Transverse colon (tissue), 4 donors: ENCODE results near the gene RBL1. TPM values are rescaled to one million over a fixed set of nuclear protein-coding genes. Genes with fewer than 3 reads are reported as not detected.
"Not testable (repeated sequence)": the region's sequence is repeated elsewhere in the genome, so short reads cannot be mapped to it uniquely, and the experiment has no call there.

Experiments used
- DNase-seq: peaks from one replicate; pipeline ENCODE4 v3.0.0-alpha.2; 2019
- H3K27ac ChIP-seq, 4 donors: fragments of 200-600 bp; sonication (generic); 2 replicates each; pipeline ENCODE4 v1.5.1; 2016 to 2018; ENCODE audit warnings: inconsistent platforms in 4 of 4
- H3K27me3 ChIP-seq: fragments of 200-600 bp; sonication (generic); 2 replicates; pipeline ENCODE4 v1.5.1; 2017; ENCODE audit warnings: inconsistent platforms
- H3K36me3 ChIP-seq, 4 donors: fragments of 200-600 bp; sonication (generic); 2 replicates each; pipeline ENCODE4 v1.5.1; 2017 to 2019; ENCODE audit warnings: inconsistent platforms in 4 of 4
- H3K4me1 ChIP-seq, 4 donors: fragments of 200-600 bp; sonication (generic); 2 replicates each; pipeline ENCODE4 v1.5.1; 2017 to 2020; ENCODE audit warnings: inconsistent platforms in 4 of 4
- H3K4me3 ChIP-seq, 4 donors: fragments of 200-600 bp; sonication (generic); 1 replicate in 1 of 4; 2 replicates in 3 of 4; pipeline versions ENCODE4 v1.5.1 to v1.6.1; 2017 to 2019; ENCODE audit warnings: inconsistent platforms in 4 of 4
- H3K9me3 ChIP-seq, 2 donors: fragments of 200-600 bp; sonication (generic); 2 replicates each; pipeline ENCODE4 v1.5.1; 2017 to 2019; ENCODE audit warnings: inconsistent platforms in 2 of 2
- CTCF ChIP-seq, 5 experiments: fragments of 200-600 bp in 3 of 5; fragments of 450-650 bp in 2 of 5; sonication (generic) in 3 of 5; IDR thresholded peaks; 1 replicate in 2 of 5; 2 replicates in 3 of 5; pipeline ENCODE4 v1.5.1; 2016 to 2017; ENCODE audit warnings: antibody characterized with exemption in 5 of 5, inconsistent platforms in 3 of 5, mild to moderate bottlenecking in 2 of 5, moderate library complexity in 1 of 5
- EP300 ChIP-seq: sonication (generic); formaldehyde crosslinking; IDR thresholded peaks from one replicate; pipeline ENCODE4 v1.6.1; 2017; ENCODE audit warnings: antibody characterized with exemption, low read depth
- POLR2A ChIP-seq: fragments of 450-650 bp; IDR thresholded peaks from one replicate; pipeline ENCODE4 v1.6.1; 2016; ENCODE audit warnings: antibody characterized with exemption, mild to moderate bottlenecking, moderate library complexity
- POLR2AphosphoS5 ChIP-seq, 3 donors: sonication (generic); formaldehyde crosslinking; IDR thresholded peaks; one replicate each; pipeline ENCODE4 v1.6.1; 2016; ENCODE audit warnings: antibody characterized with exemption in 3 of 3
- WGBS, 2 donors: methylation state at CpG; one replicate each; pipeline ENCODE4 v1.1.5; 2018; ENCODE audit warnings: low coverage in 1 of 2; 5-methylcytosine and 5-hydroxymethylcytosine counted together
- in situ Hi-C, 4 donors: fragments of 200-750 bp; cut with MboI; loops; one replicate each; pipeline versions ENCODE4 v1.15.0 to v1.15.1; 2017; ENCODE audit warnings: low sequenced_read_pairs in 3 of 4, low pct_ligation_motif_present in 1 of 4, low pct_unique_long_range_greater_than_20kb in 1 of 4
- intact Hi-C: fragments of 100-400 bp; cut with DNase I; formaldehyde crosslinking; loops from one replicate; pipeline ENCODE4 v1.15.1; 2023; ENCODE audit warnings: low total_unique reads
- total RNA-seq, 4 donors: library from RNA; depleted of rRNA; stranded (reverse); fragments of >200 nt; gene quantifications; one replicate each; pipeline ENCODE4 v1.1.0, GENCODE V29; 2016

Gene RBL1
- total RNA-seq, 4 donors from 2014 or later, result 1.5 to 11.6 (median 4.9) TPM

DNA sequence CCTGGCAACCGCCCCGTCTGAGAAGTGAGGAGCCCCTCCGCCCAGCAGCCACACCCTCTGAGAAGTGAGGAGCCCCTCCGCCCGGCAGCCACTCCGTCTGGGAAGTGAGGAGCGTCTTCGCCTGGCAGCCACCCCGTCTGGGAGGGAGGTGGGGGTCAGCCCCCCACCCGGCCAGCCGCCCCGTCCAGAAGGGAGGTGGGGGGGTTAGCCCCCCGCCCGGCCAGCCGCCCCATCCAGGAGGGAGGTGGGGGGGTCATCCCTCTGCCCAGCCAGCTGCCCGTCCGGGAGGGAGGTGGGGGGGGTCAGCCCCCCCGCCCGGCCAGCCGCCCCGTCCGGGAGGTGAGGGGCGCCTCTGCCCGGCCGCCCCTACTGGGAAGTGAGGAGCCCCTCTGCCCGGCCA lies 95.6 kb downstream of the RBL1 start:
- in situ Hi-C loops, intact Hi-C loops, H3K27me3 ChIP-seq, H3K9me3 ChIP-seq, DNase-seq, H3K4me3 ChIP-seq, H3K36me3 ChIP-seq, H3K4me1 ChIP-seq, H3K27ac ChIP-seq: not testable (repeated sequence)
- WGBS, 2 donors, result no CpG with 5 or more reads among the region's 26 CpGs

GRCh38 chr20:36998652-36999051 lies 97.1 kb downstream of the RBL1 start:
- H3K9me3 ChIP-seq, result no peaks in the 10 kb centered on the region
- in situ Hi-C loops, result no loop called here
- no peak overlapping the region for H3K27ac ChIP-seq
- H3K36me3 ChIP-seq, result no peaks in the 10 kb centered on the region
- no peaks in the 10 kb centered on the region for H3K4me1 ChIP-seq
- intact Hi-C loops, result no loop called here
- DNase-seq, result no peak
- WGBS, 2 donors, result 76 to 91% methylated on average over 7 of the region's 7 CpGs
- no peaks in the 10 kb centered on the region for H3K27me3 ChIP-seq
- TF ChIP-seq EP300, result no peak
- TF ChIP-seq POLR2AphosphoS5 (IDR thresholded peaks at IDR 0.05), result no peak
- no peak for TF ChIP-seq CTCF (IDR thresholded peaks at IDR 0.05)
- TF ChIP-seq POLR2A, result no peak
- H3K4me3 ChIP-seq, result no peak overlapping the region

- no peak for TF ChIP-seq POLR2AphosphoS5 (IDR thresholded peaks at IDR 0.05)
- Histone ChIP-seq H3K4me1 (no peaks in the 10 kb centered on the region), H3K27me3 (no peaks in the 10 kb centered on the region), H3K27ac (no peak overlapping the region), H3K9me3 (peaks cover 0 to 6% of the 10 kb centered on the region in 2 donors), H3K4me3 (no peak overlapping the region), H3K36me3 (no peaks in the 10 kb centered on the region)
- in situ Hi-C loops (no loop called here), intact Hi-C loops (no loop called here)
- 75 to 77% methylated on average over 1 of the region's 1 CpG for WGBS, 2 donors
- DNase-seq, result no peak
Observed at GRCh38 chr20:36997121-36997520, 98.7 kb downstream of the RBL1 start.

DNA sequence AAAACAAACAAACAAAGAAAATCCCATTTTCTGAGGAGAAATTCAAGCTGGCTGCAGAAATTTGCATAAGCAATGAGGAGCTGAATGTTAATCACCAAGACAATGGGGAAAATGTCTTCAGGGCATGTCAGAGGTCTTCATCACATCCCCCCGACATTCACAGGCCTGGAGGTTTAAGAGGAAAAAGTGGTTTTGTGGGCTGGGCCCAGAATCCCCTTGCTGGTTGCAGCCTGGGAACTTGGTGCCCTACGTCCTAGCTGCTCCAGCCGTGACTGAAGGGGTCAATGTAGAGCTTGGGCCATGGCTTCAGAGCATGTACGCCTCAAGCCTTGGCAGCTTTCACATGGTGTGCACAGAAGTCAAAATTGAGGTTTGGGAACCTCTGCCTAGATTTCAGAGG lies 101.6 kb downstream of the RBL1 start:
- intact Hi-C loops, H3K9me3 ChIP-seq, H3K4me3 ChIP-seq, H3K36me3 ChIP-seq, DNase-seq, H3K27ac ChIP-seq, H3K4me1 ChIP-seq, H3K27me3 ChIP-seq, in situ Hi-C loops: not testable (repeated sequence)
- WGBS, 2 donors, result 98% methylated on average over 4 of the region's 4 CpGs; no CpG with 5 or more reads in 1 of the 2 donors

- Histone ChIP-seq H3K9me3 (peaks cover 0 to 6% of the 10 kb centered on the region in 2 donors), H3K27me3 (no peaks in the 10 kb centered on the region)
- no peak for TF ChIP-seq EP300
- no peak for TF ChIP-seq POLR2A
- TF ChIP-seq POLR2AphosphoS5 (IDR thresholded peaks at IDR 0.05), result no peak
- no peak for TF ChIP-seq CTCF (IDR thresholded peaks at IDR 0.05)
Observed at GRCh38 chr20:36992802-36993334, 102.9 kb downstream of the RBL1 start.

DNA sequence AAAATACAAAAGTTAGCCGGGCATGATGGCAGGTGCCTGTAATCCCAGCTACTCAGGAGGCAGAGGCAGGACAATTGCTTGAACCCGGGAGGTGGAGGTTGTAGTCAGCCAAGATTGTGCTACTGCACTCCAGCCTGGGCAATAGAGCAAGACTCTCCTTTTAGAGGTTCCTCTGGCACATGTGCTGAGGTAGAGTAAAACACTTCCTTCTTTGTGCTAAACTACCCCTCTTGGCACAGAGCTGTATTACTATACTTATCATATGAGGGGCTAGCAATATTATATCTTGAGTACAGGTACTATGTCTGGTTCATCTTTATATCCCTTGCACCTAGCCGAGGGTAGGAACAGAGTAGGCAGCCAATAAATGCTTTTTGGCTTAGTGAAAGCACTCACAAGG lies 104.1 kb downstream of the RBL1 start:
- in situ Hi-C loops (no loop called here), intact Hi-C loops (no loop called here)
- no peaks in the 10 kb centered on the region for H3K27me3 ChIP-seq
- H3K9me3 ChIP-seq, result peaks cover 0 to 6% of the 10 kb centered on the region in 2 donors
- H3K4me1 ChIP-seq, result peaks cover 0 to 6% (median 0%) of the 10 kb centered on the region in 4 donors
- H3K36me3 ChIP-seq, result no peaks in the 10 kb centered on the region
- WGBS, 2 donors, result 89% methylated on average over 3 of the region's 3 CpGs; no CpG with 5 or more reads in 1 of the 2 donors
- DNase-seq, result no peak
- no peak overlapping the region for H3K4me3 ChIP-seq
- TF ChIP-seq POLR2AphosphoS5 (IDR thresholded peaks at IDR 0.05) (no peak), CTCF (IDR thresholded peaks at IDR 0.05) (no peak), EP300 (no peak), POLR2A (no peak)
- no peak overlapping the region for H3K27ac ChIP-seq

More at GRCh38 chr20:36992802-36993334, 102.9 kb downstream of the RBL1 start:
- Histone ChIP-seq H3K4me1 (peaks cover 0 to 6% (median 0%) of the 10 kb centered on the region in 4 donors), H3K4me3 (no peak overlapping the region), H3K27ac (no peak overlapping the region), H3K36me3 (no peaks in the 10 kb centered on the region)
- intact Hi-C loops, result no loop called here
- DNase-seq, result no peak
- 93% methylated on average over 4 of the region's 4 CpGs for WGBS, 2 donors
- in situ Hi-C loops, result no loop called here
